ENCODE data around the gene NPAS1.

DNA sequence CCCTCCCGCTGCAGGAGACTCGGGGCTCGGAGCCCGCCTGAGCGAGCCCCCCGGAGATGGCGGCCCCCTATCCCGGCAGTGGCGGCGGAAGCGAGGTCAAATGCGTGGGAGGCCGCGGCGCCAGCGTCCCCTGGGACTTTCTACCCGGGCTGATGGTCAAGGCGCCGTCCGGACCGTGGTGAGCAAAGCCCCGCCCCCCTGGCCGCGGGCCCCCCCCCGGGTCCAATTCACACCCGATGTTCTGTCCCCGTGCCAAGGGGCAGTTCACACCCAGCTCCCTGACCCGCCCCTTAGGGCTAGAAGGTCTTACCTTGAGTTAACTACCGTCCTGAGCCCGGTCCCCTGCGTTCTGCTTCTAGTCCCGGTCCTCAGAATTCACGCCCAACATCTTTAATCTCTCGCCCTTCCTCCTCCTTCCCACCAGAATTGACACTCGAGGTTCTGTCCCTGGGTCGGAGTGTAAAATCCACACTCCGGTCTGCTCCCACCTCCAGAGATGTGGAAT, 1.4 kb downstream of the NPAS1 start:
- TF ChIP-seq SP1 (IDR thresholded peaks at IDR 0.05) (no peak), FOXA1 (IDR thresholded peaks at IDR 0.05) (no peak), ZNF384 (IDR thresholded peaks at IDR 0.05) (no peak), FOXM1 (IDR thresholded peaks at IDR 0.05; ENCODE audit: borderline replicate concordance) (no peak), SUZ12 (IDR thresholded peaks at IDR 0.05) (no peak), TARDBP (IDR thresholded peaks at IDR 0.05) (no peak)
